ENCODE results near the gene PPIA. TPM values are rescaled to one million over a fixed set of nuclear protein-coding genes. Genes with fewer than 3 reads are reported as not detected.

The PPIA gene
- total RNA-seq, 1 experiment from 2014 or later, result 2,465 TPM

- Mint-ChIP-seq H3K4me3 (peak overlapping the region; percentile 89), H3K36me3 (peaks cover 12% of the 10 kb centered on the region), H3K9me3 (no peaks in the 10 kb centered on the region), H3K27me3 (ENCODE audit: low read depth) (no peaks in the 10 kb centered on the region; the same call in 1 of the 2 replicates), H3K4me1 (peaks cover 46% of the 10 kb centered on the region), H3K27ac (no peak overlapping the region)
- POLR2A ChIA-PET, result no interaction called here
- CTCF ChIA-PET, result interaction anchor here (0.5 to 1.5 kb wide), 2 partner anchors 17 to 249 kb away, joined by 3 to 5 read pairs; no protein-coding TSS in a partner anchor
- TF ChIP-seq JUN (CRISPR knock-in tag; IDR thresholded peaks at IDR 0.05) (no peak), MYBL2 (CRISPR knock-in tag; IDR thresholded peaks at IDR 0.05) (no peak), JAZF1 (CRISPR knock-in tag; IDR thresholded peaks at IDR 0.05) (no peak)
- ATAC-seq (no peak), DNase-seq (ENCODE audit: low spot score) (no peak)
Measured at GRCh38 chr7:44750921-44751571, 45.4 kb upstream of the PPIA start.

DNA sequence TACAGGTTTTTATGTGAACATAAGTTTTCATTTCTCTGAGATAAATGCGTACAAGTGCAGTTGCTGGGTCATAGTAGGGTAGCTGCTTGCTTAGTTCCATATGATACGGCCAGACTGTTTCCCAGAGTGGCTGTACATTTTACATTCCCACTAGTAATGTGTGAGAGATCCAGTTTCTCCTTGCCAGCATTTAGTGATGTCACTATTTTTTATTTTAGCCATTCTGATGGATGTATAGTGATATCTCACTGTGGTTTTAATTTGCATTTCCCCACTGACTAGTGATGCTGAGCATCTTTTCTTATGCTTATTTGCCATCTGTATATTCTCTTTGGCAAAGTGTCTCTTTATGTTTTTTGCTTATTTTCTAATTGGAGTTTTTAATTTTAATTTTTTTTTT, 43.7 kb upstream of the PPIA start:
- TF ChIP-seq, protein P1, sequence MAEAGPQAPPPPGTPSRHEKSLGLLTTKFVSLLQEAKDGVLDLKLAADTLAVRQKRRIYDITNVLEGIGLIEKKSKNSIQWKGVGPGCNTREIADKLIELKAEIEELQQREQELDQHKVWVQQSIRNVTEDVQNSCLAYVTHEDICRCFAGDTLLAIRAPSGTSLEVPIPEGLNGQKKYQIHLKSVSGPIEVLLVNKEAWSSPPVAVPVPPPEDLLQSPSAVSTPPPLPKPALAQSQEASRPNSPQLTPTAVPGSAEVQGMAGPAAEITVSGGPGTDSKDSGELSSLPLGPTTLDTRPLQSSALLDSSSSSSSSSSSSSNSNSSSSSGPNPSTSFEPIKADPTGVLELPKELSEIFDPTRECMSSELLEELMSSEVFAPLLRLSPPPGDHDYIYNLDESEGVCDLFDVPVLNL (CRISPR knock-in tag; IDR thresholded peaks at IDR 0.05; ENCODE audit: borderline replicate concordance, low read depth), result no peak
- TF ChIP-seq EMX1 (CRISPR knock-in tag; IDR thresholded peaks at IDR 0.05), result no peak
- TF ChIP-seq, protein P2, sequence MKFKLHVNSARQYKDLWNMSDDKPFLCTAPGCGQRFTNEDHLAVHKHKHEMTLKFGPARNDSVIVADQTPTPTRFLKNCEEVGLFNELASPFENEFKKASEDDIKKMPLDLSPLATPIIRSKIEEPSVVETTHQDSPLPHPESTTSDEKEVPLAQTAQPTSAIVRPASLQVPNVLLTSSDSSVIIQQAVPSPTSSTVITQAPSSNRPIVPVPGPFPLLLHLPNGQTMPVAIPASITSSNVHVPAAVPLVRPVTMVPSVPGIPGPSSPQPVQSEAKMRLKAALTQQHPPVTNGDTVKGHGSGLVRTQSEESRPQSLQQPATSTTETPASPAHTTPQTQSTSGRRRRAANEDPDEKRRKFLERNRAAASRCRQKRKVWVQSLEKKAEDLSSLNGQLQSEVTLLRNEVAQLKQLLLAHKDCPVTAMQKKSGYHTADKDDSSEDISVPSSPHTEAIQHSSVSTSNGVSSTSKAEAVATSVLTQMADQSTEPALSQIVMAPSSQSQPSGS (CRISPR knock-in tag; IDR thresholded peaks at IDR 0.05; ENCODE audit: borderline replicate concordance, low read depth), result no peak
- TF ChIP-seq CREM (CRISPR knock-in tag; IDR thresholded peaks at IDR 0.05), result no peak
- TF ChIP-seq ZNF416 (CRISPR knock-in tag; IDR thresholded peaks at IDR 0.05), result no peak
- no peak for TF ChIP-seq TP53 (CRISPR knock-in tag; IDR thresholded peaks at IDR 0.05)
- TF ChIP-seq OVOL2 (CRISPR knock-in tag; IDR thresholded peaks at IDR 0.05; ENCODE audit: borderline replicate concordance), result no peak
- no peak for TF ChIP-seq ZNF138 (CRISPR knock-in tag; conservative IDR thresholded peaks at IDR 0.05)
- TF ChIP-seq, protein P3, sequence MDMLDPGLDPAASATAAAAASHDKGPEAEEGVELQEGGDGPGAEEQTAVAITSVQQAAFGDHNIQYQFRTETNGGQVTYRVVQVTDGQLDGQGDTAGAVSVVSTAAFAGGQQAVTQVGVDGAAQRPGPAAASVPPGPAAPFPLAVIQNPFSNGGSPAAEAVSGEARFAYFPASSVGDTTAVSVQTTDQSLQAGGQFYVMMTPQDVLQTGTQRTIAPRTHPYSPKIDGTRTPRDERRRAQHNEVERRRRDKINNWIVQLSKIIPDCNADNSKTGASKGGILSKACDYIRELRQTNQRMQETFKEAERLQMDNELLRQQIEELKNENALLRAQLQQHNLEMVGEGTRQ (CRISPR knock-in tag; IDR thresholded peaks at IDR 0.05), result no peak
- no peak for TF ChIP-seq NR3C1 (CRISPR knock-in tag; conservative IDR thresholded peaks at IDR 0.05; ENCODE audit: low read depth)
- no peak for TF ChIP-seq SP1 (CRISPR knock-in tag; conservative IDR thresholded peaks at IDR 0.05)
- TF ChIP-seq AR (CRISPR knock-in tag; IDR thresholded peaks at IDR 0.05), result no peak
- TF ChIP-seq PREB (CRISPR knock-in tag; IDR thresholded peaks at IDR 0.05; ENCODE audit: borderline replicate concordance), result no peak
- no peak for TF ChIP-seq ZBTB21 (CRISPR knock-in tag; IDR thresholded peaks at IDR 0.05; ENCODE audit: borderline replicate concordance)
- TF ChIP-seq HMGXB4 (CRISPR knock-in tag; IDR thresholded peaks at IDR 0.05), result no peak
- TF ChIP-seq RELA (CRISPR knock-in tag; IDR thresholded peaks at IDR 0.05; ENCODE audit: borderline replicate concordance), result no peak
- no peak for TF ChIP-seq SOX15 (CRISPR knock-in tag; IDR thresholded peaks at IDR 0.05)
- TF ChIP-seq NR2C2 (CRISPR knock-in tag; IDR thresholded peaks at IDR 0.05), result no peak
- TF ChIP-seq GRHL2 (CRISPR knock-in tag; IDR thresholded peaks at IDR 0.05; ENCODE audit: insufficient replicate concordance, severe bottlenecking), result no peak
- TF ChIP-seq NFE2L1 (CRISPR knock-in tag; IDR thresholded peaks at IDR 0.05), result no peak
- peaks cover 15% of the 10 kb centered on the region for H3K36me3 Mint-ChIP-seq
- H3K27ac Mint-ChIP-seq, result no peak overlapping the region
- ChIA-PET CTCF (no interaction called here), POLR2A (no interaction called here)
- no peak overlapping the region for H3K4me3 Mint-ChIP-seq
- no peak for DNase-seq (ENCODE audit: low spot score)
- H3K27me3 Mint-ChIP-seq (ENCODE audit: low read depth), result no peaks in the 10 kb centered on the region
- no peak for ATAC-seq
- H3K4me1 Mint-ChIP-seq, result peaks cover 42% of the 10 kb centered on the region
- H3K9me3 Mint-ChIP-seq, result no peaks in the 10 kb centered on the region

Data from WTC11 (cell line).